HG03571 (cell line): ENCODE data around the gene HIRA.

ENCODE experiments used
- ATAC-seq: cut with Tn5 transposase; IDR thresholded peaks from one replicate; pipeline ENCODE4 v1.9.1; 2021; ENCODE audit not compliant: unreplicated experiment

HIRA gene

DNA sequence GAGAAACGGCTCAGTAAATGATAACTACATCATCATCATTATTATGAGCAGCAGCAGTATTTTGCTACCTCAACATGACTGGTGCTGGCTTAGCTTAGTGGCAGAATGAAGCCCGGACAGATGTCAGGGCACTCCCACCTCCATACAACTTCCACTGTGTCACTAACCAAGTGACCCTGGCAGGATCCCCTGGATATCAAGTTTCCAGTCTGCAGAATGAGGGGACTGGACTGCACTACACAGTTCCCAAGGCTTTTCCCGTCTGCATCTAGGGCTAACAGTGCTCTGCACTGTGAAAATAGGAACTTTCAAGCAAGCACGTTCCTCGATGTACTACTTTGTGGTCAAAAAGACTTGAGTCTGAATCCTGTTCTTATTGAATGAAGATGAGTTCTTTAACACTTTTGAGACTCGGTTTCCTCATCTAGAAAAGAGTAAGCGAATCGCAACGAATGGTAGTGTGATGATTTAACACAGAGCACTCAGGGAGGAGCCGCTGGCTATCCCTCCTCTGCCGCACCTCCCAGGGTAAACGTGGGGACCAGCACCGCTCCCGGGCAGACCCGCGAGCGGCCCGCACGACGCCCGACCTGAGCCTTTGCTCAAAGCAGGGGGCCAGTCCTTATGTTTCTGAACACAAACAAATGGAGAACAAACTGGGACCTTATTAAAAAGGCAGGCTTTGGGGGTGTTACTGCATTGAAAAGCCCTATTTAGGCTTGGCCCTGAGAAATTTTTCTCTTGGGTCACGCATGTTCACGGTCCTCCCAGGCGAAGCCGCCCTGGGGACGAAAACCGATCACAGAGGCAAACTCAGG lies 140.9 kb downstream of the HIRA start:
- ATAC-seq: no peak

DNA sequence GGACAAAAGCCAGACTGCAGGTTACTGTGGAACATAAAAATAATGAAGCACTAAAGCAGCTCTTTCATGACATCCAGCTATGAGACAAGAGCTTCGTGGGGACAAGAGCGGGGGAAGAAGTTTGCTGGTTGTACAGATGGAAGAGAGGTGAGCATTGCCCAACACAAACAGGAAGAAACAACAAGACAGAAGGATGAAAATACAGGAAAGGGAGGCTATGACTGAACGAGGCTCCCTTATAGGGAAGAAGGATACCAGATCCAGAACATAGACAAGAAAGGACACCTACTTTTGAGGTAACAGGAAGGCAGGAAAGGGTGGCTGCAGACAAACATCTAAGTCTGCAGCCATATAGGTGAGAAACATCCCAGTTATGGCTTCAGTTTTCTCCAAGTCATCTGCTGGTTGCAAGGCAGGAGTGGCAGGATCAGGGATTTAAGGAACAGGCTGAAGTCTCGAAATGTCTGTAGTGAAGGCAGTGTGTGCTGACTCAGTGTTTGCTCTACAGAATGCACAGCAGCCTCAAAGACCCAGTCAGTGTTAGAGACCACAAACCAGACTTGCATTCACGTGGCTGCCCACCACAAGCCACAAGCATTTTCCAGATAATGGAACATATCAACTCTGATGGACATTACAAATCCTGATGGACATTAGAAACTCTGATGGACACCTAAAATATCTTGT lies 141.9 kb downstream of the HIRA start:
- no peak for ATAC-seq

DNA sequence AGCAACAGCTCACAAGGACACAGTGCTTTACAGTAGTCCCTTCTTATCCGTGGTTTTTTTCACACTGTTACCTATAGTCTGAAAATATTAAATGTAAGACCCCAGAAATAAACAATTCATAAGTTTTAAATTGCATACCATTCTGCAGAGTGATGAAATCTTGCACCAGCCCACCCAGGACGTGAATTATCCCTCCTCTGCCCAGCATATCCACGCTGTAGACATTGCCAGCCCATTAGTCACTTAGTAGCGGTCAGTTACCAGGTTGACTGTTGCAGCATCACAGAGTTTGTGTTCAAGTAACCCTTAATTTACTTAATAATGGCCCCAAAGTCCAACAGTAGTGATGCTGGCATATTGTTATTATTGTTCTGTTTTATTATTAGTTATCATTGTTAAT lies 143.6 kb downstream of the HIRA start:
- no peak for ATAC-seq

DNA sequence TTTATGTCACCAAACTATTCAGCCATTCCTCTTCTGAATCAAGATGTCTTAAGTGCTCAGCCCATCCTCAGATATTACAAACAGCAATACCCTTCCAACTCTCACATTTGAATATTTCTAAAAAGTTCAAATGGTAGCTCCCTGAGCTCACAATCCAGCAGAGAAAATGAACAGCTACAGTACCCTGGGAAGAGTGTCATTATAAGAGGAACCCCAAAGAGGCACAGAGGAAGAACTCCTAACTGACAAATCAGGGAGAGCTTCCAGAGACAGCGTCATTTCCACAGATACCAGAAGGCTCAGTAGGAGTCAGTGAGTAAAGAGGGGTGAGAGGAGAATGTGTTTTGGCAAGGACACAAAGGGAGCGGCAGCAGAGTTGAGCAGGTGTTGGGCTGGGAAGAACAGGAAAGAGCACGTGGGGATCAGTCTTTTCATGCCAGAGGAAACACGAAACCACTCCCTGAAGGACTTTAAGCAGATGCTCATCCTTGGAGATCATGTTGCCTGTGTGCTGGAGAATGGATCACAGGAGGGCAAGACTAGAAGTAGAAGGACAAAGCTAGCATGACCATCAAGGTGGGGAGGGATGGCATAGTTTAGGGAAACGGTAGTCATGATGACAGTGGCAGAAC lies 144.3 kb downstream of the HIRA start:
- no peak for ATAC-seq

DNA sequence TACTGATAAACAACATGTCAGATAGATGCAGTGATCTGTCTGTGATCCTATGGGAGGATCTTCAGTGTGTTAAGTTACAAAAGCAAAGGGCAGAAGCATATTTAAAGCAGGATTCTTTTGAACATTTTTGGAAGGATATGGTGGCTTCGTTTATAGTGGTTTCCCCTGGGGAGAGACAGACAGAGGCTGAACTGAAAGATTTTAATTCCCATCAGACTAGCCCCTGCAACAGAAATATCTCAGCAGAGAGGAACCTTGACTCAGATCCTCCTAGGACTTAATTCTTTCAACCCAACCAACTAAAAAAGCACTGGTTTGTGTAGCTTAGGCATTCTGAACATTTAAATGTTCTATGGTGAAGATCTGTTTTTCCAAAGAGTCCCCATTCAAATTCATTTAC lies 145.7 kb downstream of the HIRA start:
- ATAC-seq: no peak
